Prostate gland (tissue), 2 donors: ENCODE data around the gene PRTG. TPM values are rescaled to one million over a fixed set of nuclear protein-coding genes. Genes with fewer than 3 reads are reported as not detected.

Source experiments
- DNase-seq: peaks from one replicate; pipeline ENCODE4 v3.0.0-alpha.2; 2019; ENCODE audit warnings: low spot score
- H3K27ac ChIP-seq, 2 donors: fragments of 200-600 bp; sonication (generic); 2 replicates each; pipeline ENCODE4 v1.5.1; 2017 to 2019
- H3K27me3 ChIP-seq: fragments of 200-600 bp; sonication (generic); replicated peaks from 2 replicates; pipeline ENCODE4 v1.5.1; 2019; ENCODE audit not compliant: insufficient read depth
- H3K36me3 ChIP-seq, 2 donors: fragments of 200-600 bp; sonication (generic); 1 replicate in 1 of 2; 2 replicates in 1 of 2; pipeline versions ENCODE4 v1.5.1 to v1.8.1; 2017 to 2019
- H3K4me1 ChIP-seq: fragments of 200-600 bp; sonication (generic); replicated peaks from 2 replicates; pipeline ENCODE4 v1.5.1; 2019
- H3K4me3 ChIP-seq, 2 donors: fragments of 200-600 bp; sonication (generic); 2 replicates each; pipeline ENCODE4 v1.5.1; 2017 to 2019
- H3K9me3 ChIP-seq: fragments of 200-600 bp; sonication (generic); 2 replicates; pipeline ENCODE4 v1.5.1; 2017
- CTCF ChIP-seq, 4 experiments: fragments of 200-600 bp in 2 of 4; fragments of 450-650 bp in 2 of 4; sonication (generic) in 2 of 4; IDR thresholded peaks; 1 replicate in 3 of 4; 2 replicates in 1 of 4; pipeline ENCODE4 v1.5.1; 2016 to 2019; ENCODE audit warnings: antibody characterized with exemption in 4 of 4, mild to moderate bottlenecking in 2 of 4, moderate library complexity in 2 of 4
- POLR2A ChIP-seq: fragments of 450-650 bp; IDR thresholded peaks from one replicate; pipeline ENCODE4 v1.6.1; 2016; ENCODE audit warnings: antibody characterized with exemption, mild to moderate bottlenecking
- POLR2AphosphoS5 ChIP-seq: sonication (generic); formaldehyde crosslinking; IDR thresholded peaks from one replicate; pipeline ENCODE4 v1.6.1; 2017; ENCODE audit warnings: antibody characterized with exemption
- WGBS: methylation state at CpG from one replicate; pipeline ENCODE4 v1.1.5; 2018; 5-methylcytosine and 5-hydroxymethylcytosine counted together
- intact Hi-C: fragments of 100-400 bp; cut with DNase I; formaldehyde crosslinking; loops from one replicate; pipeline ENCODE4 v1.14.2; 2022
- total RNA-seq, 2 donors: library from RNA; depleted of rRNA; stranded (reverse); fragments of >200 nt; gene quantifications; one replicate each; pipeline ENCODE4 v1.1.0, GENCODE V29; 2016

PRTG gene
- total RNA-seq, 2 donors from 2014 or later = 6.1 to 9.4 TPM

DNA sequence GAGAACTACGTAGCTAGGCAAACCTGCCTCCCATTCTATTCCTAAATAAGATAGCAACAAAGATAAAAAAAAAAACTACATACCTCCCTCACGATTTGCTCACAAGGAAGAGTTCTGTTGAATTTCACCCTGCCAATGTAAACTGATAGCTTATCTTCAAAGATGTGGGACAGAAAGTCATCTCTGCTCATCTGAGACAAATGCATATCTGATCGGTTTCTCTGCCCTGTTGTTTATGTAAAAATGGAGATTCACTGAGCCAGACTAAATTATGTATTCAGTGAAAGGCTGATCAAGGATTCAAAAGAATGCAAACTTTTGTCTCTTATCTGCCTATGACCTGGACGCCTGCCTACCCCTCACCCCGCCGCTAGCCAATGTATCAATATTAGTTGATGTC is 166.0 kb downstream of the PRTG start:
- TF ChIP-seq POLR2A (no peak), POLR2AphosphoS5 (no peak), CTCF (IDR thresholded peaks at IDR 0.05) (no peak)
- 66% methylated on average over 6 of the region's 6 CpGs for WGBS
- intact Hi-C loops = no loop called here
- Histone ChIP-seq H3K27me3 (no peaks in the 10 kb centered on the region), H3K4me3 (no peak overlapping the region), H3K9me3 (no peaks in the 10 kb centered on the region), H3K4me1 (no peaks in the 10 kb centered on the region), H3K36me3 (no peaks in the 10 kb centered on the region), H3K27ac (no peak overlapping the region)
- DNase-seq = no peak

DNA sequence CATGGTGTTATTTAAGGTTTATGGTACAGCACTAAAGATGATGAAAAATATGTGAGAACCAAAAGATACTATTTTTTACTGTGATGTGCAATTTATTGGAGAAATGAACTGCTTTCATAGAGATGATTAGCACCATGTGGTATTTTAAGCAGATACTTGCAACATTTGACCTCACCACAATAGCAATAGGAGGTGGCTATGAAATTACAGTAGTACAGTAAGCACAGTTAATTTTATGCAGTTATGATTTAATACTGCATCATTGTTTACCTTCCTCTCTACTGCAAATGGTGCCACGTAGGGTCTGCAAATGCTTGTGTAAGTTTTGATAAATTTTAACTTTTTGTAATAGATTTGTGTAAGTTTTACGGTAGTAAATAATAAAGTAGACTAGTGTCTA is 168.9 kb downstream of the PRTG start:
- intact Hi-C loops = no loop called here
- TF ChIP-seq POLR2AphosphoS5 = no peak
- TF ChIP-seq CTCF (IDR thresholded peaks at IDR 0.05) = no peak
- H3K4me1 ChIP-seq = no peaks in the 10 kb centered on the region
- no peaks in the 10 kb centered on the region for H3K27me3 ChIP-seq
- H3K36me3 ChIP-seq = no peaks in the 10 kb centered on the region
- no peak overlapping the region for H3K4me3 ChIP-seq
- no peak for DNase-seq
- no peaks in the 10 kb centered on the region for H3K9me3 ChIP-seq
- WGBS = 91% methylated on average over 2 of the region's 2 CpGs
- no peak overlapping the region for H3K27ac ChIP-seq

GRCh38 chr15:55573224-55573623 is 169.7 kb downstream of the PRTG start:
- no peak for DNase-seq
- Histone ChIP-seq H3K4me1 (no peaks in the 10 kb centered on the region), H3K27me3 (no peaks in the 10 kb centered on the region), H3K9me3 (no peaks in the 10 kb centered on the region), H3K27ac (no peak overlapping the region), H3K4me3 (no peak overlapping the region), H3K36me3 (no peaks in the 10 kb centered on the region)
- TF ChIP-seq POLR2AphosphoS5 = no peak
- TF ChIP-seq CTCF (IDR thresholded peaks at IDR 0.05) = no peak
- TF ChIP-seq POLR2A = no peak
- intact Hi-C loops = no loop called here

- Histone ChIP-seq H3K4me1 (no peaks in the 10 kb centered on the region), H3K27ac (no peak overlapping the region), H3K4me3 (no peak overlapping the region), H3K9me3 (no peaks in the 10 kb centered on the region), H3K36me3 (no peaks in the 10 kb centered on the region), H3K27me3 (no peaks in the 10 kb centered on the region)
- DNase-seq = no peak
- WGBS = 98% methylated on average over 2 of the region's 2 CpGs
- intact Hi-C loops = no loop called here
- no peak for TF ChIP-seq CTCF (IDR thresholded peaks at IDR 0.05)
- no peak for TF ChIP-seq POLR2A
- no peak for TF ChIP-seq POLR2AphosphoS5
Measured at GRCh38 chr15:55564347-55565145, 178.4 kb downstream of the PRTG start.

DNA sequence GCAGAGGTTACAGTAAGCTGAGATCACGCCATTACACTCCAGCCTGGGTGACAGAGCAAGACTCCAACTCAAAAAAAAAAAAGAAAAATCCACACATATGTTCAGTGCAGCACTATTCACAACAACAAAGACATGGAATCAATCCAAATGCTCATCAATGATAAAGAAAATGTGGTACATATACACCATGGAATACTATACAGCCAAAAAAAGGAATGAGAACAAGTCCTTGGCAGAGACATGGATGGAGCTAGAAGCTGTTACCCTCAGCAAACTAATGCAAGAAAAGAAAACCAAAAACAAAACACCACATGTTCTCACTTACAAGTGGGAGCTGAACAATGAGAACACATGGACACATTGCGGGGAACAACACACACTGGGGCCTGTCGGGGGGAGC is 180.4 kb downstream of the PRTG start:
- WGBS = 64% methylated on average over 3 of the region's 3 CpGs
- no peaks in the 10 kb centered on the region for H3K27me3 ChIP-seq
- intact Hi-C loops = no loop called here
- DNase-seq = no peak
- H3K4me3 ChIP-seq = no peak overlapping the region
- no peaks in the 10 kb centered on the region for H3K9me3 ChIP-seq
- no peak for TF ChIP-seq CTCF (IDR thresholded peaks at IDR 0.05)
- TF ChIP-seq POLR2AphosphoS5 = no peak
- no peak for TF ChIP-seq POLR2A
- H3K4me1 ChIP-seq = no peaks in the 10 kb centered on the region
- H3K27ac ChIP-seq = no peak overlapping the region
- H3K36me3 ChIP-seq = no peaks in the 10 kb centered on the region
